HCT116 (cell line): ENCODE measurements around the gene RPS27L.

Source experiments
- CTCF ChIP-seq, 3 experiments: fragments of 200-600 bp in 1 of 3; sonication (generic) in 1 of 3; IDR thresholded peaks in 2 of 3; conservative IDR thresholded peaks in 1 of 3; 2 replicates each; pipeline ENCODE4 v1.5.1; 2012 to 2017; ENCODE audit warnings: low read depth in 2 of 3, low read length in 2 of 3, antibody characterized with exemption in 1 of 3, borderline replicate concordance in 1 of 3, control low read depth in 1 of 3, mild to moderate bottlenecking in 1 of 3, mixed read lengths in 1 of 3, mixed run types in 1 of 3, moderate library complexity in 1 of 3; ENCODE audit not compliant: insufficient read depth in 1 of 3
- POLR2AphosphoS5 ChIP-seq: IDR thresholded peaks from 2 replicates; pipeline ENCODE4 v1.6.1; 2011; ENCODE audit warnings: mild to moderate bottlenecking, low read depth, low read length, moderate library complexity
- TF ChIP-seq, protein P1 (sequence below): IDR thresholded peaks from 2 replicates; pipeline ENCODE4 v1.6.1; 2012

GRCh38 chr15:63181648-63182047, 24.4 kb upstream of the RPS27L start:
- TF ChIP-seq, protein P1, sequence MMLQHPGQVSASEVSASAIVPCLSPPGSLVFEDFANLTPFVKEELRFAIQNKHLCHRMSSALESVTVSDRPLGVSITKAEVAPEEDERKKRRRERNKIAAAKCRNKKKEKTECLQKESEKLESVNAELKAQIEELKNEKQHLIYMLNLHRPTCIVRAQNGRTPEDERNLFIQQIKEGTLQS, result no peak
- TF ChIP-seq CTCF (IDR thresholded peaks at IDR 0.05 in 2 of 3, conservative IDR thresholded peaks at IDR 0.05 in 1 of 3; ENCODE audit: borderline replicate concordance in 1 of 3, insufficient read depth in 1 of 3, low read depth in 2 of 3, low read length in 2 of 3) (no peak), POLR2AphosphoS5 (no peak)
